RPMI7951 (cell line): ENCODE measurements around the gene TMEM212. TPM values are rescaled to one million over a fixed set of nuclear protein-coding genes. Genes with fewer than 3 reads are reported as not detected.
"Not testable (repeated sequence)": the region's sequence is repeated elsewhere in the genome, so short reads cannot be mapped to it uniquely, and the experiment has no call there.

Source experiments
- DNase-seq: peaks from one replicate; pipeline ENCODE4 v3.0.0-alpha.2; 2012; ENCODE audit warnings: low read depth
- total RNA-seq: library from RNA; depleted of rRNA; stranded (reverse); fragments of >200 nt; shearing (Covaris generic); gene quantifications from 2 replicates; pipeline ENCODE4 v1.2.3, GENCODE V29; 2014

TMEM212 gene
- total RNA-seq, 1 experiment from 2014 or later, result not detected

DNA sequence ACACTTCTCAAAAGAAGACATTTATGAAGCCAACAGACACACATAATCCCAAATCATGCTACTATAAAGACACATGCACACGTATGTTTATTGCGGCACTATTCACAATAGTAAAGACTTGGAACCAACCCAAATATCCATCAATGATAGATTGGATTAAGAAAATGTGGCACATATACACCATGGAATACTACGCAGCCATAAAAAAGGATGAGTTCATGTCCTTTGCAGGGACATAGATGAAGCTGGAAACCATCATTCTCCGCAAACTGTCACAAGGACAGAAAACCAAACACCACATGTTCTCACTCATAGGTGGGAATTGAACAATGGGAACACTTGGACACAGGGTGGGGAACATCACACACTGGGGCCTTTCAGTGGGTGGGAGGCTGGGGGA is 15.6 kb downstream of the TMEM212 start:
- not testable (repeated sequence) for DNase-seq

- peak; percentile 78 for DNase-seq
Measured at GRCh38 chr3:171860830-171861535, 17.8 kb downstream of the TMEM212 start.

DNA sequence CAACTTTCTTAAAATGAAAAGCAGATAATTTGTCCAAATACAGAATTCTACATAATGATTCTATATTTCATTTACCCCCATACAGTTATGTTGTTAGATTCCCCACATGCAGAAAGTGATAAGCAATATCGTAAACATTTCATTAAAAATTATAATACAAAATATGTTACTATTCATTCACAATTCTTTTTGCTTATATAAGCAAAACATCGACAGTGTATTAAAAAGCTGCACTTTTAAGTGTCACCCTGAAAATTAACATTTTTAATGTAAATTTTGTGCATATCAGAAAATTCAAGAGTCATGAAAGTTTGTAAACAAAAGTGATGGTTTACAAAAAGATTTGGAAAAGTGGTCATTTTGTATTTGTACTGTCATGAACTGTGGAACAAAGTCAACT is 19.2 kb downstream of the TMEM212 start:
- no peak for DNase-seq

DNA sequence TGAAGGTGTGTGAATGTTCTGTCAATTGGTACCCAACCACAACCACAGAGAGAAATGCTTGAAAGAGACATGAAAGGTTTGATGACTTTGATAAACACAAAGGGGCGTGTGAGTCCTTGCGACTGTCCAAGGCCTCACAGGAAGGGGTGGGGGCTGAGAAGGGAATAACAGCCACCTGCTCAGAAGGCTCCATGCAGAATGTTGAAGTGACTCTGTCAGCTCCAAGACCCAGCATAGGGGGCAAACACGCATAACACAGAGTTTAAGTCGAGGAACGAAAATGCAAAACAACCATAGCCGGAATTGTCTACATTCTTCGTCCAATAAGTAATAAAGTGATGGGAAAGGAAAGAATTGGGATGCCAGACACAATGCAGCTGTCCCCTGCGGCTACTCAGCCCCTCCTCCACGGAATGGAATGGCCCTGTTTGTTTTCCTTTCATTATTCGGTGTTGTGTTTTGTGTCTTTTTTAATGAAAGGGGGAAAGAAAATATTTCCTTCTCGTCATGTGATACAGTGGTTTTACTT is 19.9 kb downstream of the TMEM212 start:
- DNase-seq, result peak; percentile 47

DNA sequence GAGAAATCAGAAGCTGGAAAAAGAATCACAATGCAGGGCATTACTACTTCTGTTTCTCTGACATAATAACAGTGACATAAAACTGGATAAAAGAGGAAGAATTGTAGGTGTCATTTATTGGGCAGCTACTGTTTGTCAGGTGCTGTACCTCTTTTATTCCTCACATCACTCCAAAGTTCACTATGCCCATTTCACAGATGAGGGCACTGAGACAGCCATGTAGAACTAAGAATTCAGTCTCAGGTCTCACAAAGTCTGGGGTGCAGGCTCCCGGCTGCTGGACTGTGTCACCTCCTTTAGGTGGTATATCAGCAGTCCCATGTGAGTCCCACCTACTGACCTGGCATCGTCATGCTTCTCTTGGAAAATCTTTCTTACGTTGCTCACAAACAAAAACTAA is 20.8 kb downstream of the TMEM212 start:
- DNase-seq, result no peak

DNA sequence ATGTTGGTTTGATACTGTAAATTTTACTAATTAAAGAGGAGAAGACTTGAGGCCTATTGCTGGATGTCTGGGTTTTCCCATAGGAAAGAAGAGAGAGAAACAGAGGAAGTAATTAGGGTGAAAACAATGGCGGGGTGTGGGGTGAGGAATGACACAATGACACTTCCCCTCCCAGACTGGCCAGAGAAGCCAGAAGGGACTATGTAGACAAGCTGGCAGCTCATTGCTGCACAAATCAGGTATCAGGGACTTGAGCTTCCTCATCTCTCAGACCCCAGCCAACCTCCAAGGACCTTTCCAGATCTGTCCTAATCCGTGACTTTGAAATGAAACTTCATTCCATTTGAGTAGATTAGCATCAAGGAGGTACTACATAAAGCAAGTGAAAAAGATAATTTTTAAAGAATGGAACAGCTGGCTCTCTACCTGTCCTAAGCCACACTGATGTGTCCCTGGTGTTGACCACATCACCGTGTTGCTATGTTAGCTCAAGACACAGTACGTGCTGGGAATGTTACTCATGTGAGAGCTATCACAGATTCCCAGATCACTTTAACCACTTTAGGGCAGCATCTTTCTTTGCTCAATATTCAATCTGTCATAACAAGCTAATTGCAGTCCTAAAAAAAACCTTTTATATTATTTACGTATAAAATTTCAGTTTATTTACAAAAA is 22.2 kb downstream of the TMEM212 start:
- no peak for DNase-seq

GRCh38 chr3:171867981-171868380 is 24.8 kb downstream of the TMEM212 start:
- DNase-seq, result peak; percentile 5

- no peak for DNase-seq
Measured at GRCh38 chr3:171871392-171872274, 28.5 kb downstream of the TMEM212 start.

- peak; percentile 48 for DNase-seq
Measured at GRCh38 chr3:171873580-171873979, 30.4 kb downstream of the TMEM212 start.

- DNase-seq, result peak; percentile 94
Measured at GRCh38 chr3:171874251-171874681, 31.1 kb downstream of the TMEM212 start.

DNA sequence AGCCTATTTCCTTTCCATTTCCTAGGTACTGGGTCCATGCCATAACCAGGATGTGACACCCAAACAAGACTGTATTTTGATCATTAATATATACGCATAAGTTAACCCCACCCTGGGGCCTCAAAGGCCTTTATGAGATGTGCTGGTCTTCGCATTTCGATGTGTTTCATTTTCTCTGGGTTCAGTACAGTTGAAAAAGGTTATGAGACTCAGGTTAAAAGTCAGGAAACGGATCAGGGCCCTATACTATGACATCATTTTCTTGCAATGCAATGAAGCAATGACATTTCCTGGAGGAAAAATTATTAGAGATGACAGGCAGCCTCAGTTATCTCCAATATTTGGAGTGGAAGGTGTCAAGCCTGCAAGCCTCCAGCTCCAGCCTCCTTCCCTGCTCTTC is 31.7 kb downstream of the TMEM212 start:
- no peak for DNase-seq

DNA sequence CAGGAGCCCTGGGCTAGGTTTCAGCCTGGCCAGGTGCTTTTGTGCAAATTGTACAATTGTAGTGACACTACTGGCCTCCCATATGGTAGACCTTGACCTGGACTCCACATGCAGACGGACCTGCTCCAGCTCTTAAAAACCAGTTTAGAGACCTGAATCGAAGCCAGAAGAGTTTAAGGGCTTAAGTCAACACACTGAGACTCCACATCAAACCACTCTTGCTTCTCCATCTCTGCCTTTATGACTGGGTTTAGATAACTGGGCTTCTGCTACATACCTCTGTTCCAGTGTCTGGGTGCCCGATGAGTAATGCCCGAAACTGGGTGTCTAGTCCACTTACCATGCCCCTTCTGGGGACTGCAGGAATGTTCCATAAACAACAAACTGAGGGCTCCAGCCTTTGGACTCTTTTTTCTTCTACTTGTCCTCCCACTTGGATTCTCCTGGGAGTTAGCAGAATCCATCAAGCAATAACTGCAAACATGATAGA is 32.8 kb downstream of the TMEM212 start:
- DNase-seq, result peak; percentile 58

- DNase-seq, result peak; percentile 91
Measured at GRCh38 chr3:171876680-171877147, 33.6 kb downstream of the TMEM212 start.

DNA sequence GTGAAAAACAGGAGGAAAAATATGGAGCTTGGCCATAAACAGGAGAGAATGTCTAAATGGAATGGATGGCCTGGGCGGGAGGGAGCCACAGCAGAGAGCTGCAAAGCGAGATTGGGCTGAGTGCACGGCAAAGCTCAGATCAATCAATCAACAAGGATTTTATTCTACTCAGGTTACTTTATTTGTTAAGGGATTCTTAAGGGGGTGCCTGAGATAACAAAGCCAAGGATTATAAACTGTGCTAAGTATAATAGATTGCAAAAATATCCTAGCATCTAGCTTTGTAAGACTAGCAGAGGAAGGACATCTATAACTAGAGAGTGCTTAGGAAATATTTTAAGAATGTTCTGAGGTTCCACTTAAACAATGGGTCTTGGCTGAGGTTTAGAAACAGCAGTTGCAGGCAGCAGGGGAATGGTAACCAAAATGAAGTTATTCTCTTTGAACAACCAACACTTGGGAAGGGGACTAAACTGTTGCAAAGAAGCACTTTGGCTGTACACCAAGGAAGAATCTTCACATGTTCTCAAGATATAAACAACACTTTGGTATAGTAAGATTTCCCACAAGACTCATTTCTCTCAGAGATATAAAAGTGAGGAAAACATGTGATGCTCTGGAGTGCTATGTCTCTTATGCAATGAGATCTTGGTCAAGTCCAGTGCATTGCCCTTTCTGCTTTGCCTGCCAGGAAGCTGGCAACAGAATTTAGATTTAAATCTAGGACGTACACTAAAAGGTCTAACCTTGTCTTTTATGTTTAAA is 35.5 kb downstream of the TMEM212 start:
- DNase-seq, result no peak

GRCh38 chr3:171879472-171879871 is 36.3 kb downstream of the TMEM212 start:
- no peak for DNase-seq

DNA sequence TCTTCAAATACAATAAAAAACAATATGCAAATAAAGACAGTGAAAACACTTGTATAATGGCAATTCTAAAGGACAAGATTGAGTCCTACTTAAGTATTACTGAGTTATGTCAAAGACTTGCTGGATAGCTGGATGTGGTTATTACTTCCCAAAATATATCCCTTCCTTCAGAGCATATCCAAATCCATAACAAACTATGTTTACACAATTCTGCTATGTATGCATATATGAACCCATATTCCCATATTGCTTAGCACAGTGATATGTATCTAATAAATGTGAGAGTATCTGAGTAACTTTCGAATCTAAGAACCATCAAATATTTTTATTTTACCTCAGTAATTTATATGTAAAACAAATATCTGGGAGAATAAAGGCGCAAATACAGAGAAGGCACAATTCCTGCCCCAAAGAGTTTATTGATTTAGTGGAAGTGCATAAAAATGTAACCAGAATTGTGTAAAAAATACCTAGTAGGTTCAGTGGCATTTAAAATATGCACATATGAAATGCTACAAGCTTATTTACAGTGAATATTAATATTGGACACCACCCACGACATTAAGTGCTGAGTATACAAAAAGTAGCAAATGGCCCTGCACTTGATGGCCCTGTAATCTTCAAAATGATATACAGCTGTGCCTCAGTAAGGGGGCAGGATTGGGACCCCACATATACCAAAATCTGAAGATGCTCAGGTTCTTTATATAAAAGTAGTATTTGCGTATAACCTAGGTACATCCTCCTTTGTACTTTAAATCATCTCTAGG is 37.1 kb downstream of the TMEM212 start:
- no peak for DNase-seq

- no peak for DNase-seq
Measured at GRCh38 chr3:171881251-171881650, 38.1 kb downstream of the TMEM212 start.

- DNase-seq, result no peak
Measured at GRCh38 chr3:171883257-171883892, 40.2 kb downstream of the TMEM212 start.

DNA sequence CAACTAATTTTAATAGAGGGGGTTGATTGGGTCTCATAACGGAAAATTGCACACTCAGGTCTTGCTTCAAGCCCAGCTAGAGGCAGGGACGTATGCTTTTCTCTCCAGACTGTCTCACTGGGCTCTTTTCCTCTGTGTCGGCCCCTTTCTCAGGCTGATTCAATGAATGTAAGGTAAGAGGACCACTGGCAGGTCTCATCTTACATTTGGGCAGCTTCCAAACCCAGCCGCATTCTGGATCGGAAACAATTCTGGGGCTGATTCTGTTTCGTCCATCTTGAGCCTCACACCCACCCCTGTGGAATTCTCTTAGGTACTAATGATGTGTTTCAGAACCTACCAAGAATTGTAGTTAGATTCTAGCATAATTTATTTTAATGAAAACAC is 40.7 kb downstream of the TMEM212 start:
- DNase-seq, result no peak

DNA sequence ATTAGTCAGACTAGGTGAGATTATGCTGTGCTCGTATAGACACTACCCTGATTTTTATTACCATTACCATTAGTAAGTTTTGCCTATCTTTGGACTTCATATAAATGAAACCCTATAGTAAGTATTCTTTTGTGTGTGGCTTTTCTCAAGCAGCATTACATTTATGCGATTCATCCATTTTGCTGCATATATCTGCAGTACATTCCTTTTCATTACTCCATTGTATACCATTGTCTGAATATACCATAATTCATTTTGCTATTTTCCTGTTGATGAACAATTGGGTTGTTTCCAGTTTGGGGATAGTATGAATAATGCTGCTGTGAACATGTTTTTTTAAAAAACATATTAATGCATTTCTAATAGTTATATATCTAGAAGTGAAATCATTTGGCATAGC is 45.3 kb downstream of the TMEM212 start:
- DNase-seq, result no peak
